NCI-H2107 (cell line): ENCODE measurements around the gene SCNM1.
A peak's percentile ranks its signal among the peaks of the same experiment; 100 is the strongest.
"Not testable (repeated sequence)": the region's sequence is repeated elsewhere in the genome, so short reads cannot be mapped to it uniquely, and the experiment has no call there.

Source experiments
- DNase-seq: peaks from one replicate; lab custom pipeline; 2025; lab: John Stamatoyannopoulos, UW

SCNM1 gene

DNA sequence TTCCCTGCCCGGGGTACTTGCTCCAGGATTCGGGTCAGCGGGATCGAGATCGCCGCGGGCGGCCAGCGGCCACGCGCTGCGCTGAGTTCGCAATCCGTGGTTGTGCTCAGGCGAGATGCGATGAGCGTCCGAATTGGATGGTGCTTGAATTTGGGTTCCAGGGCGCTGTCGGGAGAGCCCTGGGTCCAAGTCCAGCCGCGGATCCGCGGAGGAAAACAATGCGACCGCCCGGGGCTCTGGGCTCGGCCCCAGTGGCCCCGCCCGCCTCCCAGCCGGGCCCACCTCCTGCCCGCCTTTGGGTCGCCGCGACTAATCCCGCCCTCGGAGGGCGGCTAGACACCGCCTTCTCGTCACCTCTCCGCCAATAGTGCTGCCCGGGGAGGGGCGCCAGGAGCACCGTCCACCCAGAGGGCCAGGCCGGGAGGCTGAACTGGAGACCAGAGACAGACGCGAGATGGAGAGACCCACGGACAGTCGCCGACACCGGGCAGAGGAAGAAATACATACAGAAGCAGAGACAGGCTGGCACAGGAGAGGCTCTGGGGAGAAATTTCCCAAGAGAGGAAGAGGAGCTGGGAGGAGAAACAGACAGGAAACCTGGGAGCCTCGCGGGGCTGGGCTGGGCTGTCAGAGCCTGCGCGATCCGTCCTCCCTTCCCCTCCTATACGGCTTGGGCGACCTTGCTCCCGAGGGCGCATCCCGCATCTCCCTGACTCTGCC is 19.4 kb upstream of the SCNM1 start, which contains the start of gene SEMA6C:
TSS of gene SEMA6C (minus strand) at position 220 of the 720 bp plus-strand sequence. CDS start 4,010 bp downstream, outside the sequence.
- DNase-seq: peak; percentile 82

DNA sequence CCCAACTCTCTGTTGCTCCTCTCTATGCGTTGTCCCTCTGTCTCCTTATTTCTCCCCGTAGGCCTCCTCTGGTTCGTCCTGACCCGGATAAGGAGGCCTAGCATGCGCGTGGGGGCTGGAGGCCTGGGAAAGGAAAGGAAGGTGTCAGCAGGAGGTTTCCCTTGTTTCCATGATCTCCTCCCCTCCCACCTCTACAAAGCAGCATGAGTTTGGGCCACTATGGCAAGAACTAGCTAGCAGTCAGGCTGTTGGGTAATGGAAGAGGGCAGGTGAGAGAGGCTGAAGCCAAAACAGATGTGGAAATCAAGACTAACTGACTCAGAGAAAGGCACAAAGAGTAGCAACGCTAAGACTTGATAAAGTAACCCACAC is 18.8 kb upstream of the SCNM1 start:
- no peak for DNase-seq

DNA sequence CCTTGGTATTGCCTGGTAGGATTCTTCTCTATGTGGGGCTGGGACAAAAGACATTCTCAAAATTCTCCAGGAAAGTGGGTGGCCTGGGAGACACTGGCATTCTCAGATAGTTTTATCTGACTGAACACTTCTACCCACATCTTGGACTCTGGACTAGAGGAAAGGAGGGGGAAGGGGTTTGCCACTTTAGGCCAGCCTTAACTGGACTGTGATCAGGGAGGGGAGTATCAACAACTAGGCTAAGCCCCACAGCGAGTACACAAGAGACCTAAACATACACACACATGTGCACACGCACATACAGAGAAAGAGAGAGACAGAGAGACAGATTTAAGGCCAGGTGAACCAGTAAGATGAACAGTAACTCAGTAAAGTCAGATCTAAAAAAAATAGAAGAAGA is 18.3 kb upstream of the SCNM1 start:
- no peak for DNase-seq

- DNase-seq: no peak
These were observed 9.5 kb upstream of the SCNM1 start, which contains the start of gene TNFAIP8L2 for GRCh38 chr1:151156515-151156819. TSS of gene TNFAIP8L2 (plus strand) at chr1:151156649. CDS start at chr1:151158698, 2,049 bp downstream.

- DNase-seq: no peak
These were observed 8.8 kb upstream of the SCNM1 start for GRCh38 chr1:151157067-151157531.

DNA sequence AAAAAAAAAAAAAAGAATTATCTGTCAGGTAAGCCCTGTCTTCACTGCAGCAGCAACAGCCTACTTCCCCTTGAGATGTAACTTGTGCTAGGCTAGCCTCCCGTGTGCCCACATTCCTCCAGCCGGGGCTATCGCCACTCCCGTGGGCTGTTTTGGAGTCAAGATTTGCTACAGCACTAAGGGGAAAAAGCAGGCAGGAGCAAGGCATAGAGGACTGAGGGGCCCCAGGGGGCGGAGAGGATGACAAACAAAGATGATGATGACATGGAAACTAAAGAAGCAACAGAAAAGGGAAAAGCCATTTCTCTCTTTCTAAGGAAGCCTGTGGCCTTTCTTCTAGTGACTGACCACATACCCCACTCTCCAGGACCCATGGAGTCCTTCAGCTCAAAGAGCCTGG is 7.6 kb upstream of the SCNM1 start:
- DNase-seq: no peak

- DNase-seq: no peak
These were observed 7.1 kb upstream of the SCNM1 start for GRCh38 chr1:151158751-151159251.

GRCh38 chr1:151159373-151159772 is 6.6 kb upstream of the SCNM1 start:
- no peak for DNase-seq

- DNase-seq: no peak
These were observed 1.1 kb upstream of the SCNM1 start for GRCh38 chr1:151164732-151165280.

- DNase-seq: peak; percentile 38
These were observed 635 bp upstream of the SCNM1 start for GRCh38 chr1:151165281-151165737.

DNA sequence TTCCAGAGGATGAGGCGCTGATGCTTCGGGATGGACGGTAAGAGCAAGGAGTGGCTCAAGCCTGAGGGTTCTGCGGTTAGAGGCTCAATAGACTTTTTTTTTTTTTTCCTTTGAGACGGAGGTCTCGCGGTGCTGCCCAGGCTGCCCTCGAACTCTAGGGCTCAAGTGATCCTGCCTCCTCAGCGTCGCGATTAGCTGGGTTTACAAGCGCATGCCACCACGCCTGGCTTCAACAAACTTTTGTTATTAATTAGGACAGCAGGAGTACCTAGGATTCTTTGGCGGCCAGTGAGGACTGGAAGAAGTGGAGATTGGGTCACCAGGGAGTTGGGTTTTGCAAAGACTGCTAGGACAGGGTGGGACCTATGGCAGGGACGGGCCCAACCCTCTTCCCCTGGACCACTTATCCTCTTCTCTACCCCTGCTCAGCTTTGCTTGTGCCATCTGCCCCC is 587 bp downstream of the SCNM1 start:
- DNase-seq: no peak

DNA sequence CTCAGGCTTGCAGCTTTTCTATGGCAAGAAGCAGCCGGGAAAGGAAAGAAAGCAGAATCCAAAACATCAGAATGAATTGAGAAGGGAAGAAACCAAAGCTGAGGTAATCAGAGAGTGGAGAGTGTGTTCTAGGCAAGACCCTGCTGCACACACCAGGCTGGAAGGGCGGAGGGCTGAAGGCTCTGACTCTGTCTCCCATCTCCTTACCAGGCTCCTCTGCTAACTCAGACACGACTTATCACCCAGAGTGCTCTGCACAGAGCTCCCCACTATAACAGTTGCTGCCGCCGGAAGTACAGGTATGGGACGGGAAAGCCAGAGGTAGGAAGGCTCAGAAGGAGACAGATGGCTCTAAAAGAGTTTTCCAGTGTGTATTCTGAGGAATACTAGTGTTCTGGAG is 1.2 kb downstream of the SCNM1 start:
- no peak for DNase-seq

DNA sequence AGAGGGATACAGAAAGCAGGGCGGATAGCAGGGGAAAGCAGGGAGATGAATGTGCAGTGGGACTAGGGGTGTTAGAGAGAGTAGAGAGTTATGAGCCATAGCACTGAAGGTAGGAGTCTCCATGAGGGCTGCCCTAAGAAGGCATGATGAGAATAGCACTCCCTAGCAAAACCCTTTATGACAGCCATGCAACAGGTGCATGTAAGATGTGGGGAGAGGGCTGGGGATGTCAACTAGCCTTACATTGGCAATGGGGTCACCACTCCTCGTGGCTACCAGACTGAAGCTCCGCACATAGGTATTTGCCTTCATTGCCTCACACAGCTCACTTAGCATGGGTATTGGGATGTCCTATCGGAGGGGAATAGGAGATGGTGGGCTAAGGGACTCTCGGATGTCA is 5.2 kb downstream of the SCNM1 start:
- no peak for DNase-seq

DNA sequence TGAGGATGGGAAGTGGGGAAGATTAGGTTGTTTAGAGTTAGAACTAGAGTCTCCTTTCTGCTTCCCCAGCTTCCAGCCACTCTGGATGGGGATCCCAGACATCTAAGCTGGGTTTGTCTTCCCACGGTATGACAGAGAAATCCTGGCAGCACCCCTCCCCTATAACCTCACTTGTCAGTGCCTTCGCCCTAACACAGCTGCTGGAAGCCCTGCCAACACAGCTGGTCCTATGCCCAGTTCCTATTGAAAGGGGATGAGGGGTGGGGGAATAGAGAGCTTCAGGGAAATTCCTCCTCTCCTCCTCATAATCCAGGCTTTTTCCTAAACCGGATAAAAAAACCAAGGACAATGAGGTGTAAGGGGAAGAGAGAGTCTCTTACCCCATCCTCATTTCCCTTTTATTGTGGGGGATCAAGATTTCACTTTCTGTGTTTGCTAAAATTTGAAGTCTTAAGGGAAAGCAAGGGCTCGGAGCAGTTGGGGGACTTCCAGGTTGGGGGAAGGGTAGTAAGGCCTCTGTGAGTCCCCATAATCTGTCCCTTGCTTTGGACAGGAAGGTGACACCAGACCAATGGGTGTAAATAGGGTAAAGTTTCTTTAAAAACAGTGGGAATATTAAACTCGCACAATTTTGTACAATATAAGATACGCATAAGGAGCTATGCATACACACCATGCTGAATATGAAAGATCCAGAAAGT is 9.2 kb downstream of the SCNM1 start:
- DNase-seq: no peak

DNA sequence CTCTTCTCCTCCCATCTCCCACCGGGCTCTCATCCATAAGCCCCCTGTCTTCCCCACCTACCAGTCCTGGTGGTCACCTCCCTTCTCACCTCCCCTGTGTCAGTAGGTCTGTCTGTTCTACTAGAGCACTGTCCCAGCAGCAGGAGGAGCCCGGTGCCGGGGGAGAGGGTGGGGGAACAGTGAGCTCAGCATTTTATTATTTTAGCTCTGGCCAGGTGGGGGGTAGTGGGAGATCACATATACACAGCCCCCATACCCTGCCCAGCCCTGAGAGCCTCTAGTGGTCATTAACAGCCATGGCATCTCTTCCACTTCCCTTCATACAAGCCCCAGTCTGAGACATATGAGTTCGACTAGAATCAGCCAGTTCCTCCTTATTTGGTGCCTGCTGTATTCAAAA is 9.9 kb downstream of the SCNM1 start, which contains the start of gene TMOD4:
TSS of gene TMOD4 (minus strand) at position 119 of the 400 bp plus-strand sequence. CDS start 1,106 bp downstream, outside the sequence.
- DNase-seq: no peak

- no peak for DNase-seq
These were observed 10.6 kb downstream of the SCNM1 start for GRCh38 chr1:151176514-151177045.

DNA sequence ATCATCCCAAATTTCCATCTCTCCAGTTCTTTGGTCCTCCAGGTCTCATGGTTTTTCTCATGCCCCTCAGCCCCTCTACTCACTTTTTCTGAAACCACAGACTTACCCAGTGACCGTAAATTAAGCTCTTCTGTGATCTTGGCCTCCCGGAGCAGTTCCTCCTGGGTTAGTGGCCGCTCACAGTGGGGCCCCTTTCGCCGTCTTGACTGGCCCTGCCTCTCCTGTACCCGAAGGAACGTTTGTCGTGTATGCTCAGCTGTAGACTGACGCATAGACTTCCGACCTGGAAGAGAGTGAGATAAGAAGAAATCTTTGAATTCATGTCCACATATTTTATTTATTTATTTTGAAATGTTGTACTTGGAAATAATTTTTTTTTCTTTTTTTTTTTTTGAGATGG is 18.3 kb downstream of the SCNM1 start:
- DNase-seq: no peak

GRCh38 chr1:151187205-151187604 is 21.3 kb downstream of the SCNM1 start:
- no peak for DNase-seq

DNA sequence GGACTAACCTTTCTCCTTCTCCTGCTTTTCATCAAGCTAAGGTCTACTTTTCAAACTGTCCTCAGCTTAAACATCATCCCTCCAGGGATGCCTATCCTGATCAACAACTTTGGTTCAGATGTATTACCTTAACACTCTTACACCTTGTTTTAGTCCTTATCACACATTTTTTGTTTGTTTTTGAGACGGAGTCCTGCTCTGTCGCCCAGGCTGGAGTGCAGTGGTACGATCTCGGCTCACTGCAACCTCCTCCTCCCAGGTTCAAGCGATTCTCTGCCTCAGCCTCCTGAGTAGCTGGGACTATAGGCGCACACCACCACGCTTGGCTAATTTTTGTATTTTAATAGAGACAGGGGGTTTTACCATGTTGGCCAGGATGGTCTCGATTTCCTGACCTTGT is 22.7 kb downstream of the SCNM1 start:
- not testable (repeated sequence) for DNase-seq

DNA sequence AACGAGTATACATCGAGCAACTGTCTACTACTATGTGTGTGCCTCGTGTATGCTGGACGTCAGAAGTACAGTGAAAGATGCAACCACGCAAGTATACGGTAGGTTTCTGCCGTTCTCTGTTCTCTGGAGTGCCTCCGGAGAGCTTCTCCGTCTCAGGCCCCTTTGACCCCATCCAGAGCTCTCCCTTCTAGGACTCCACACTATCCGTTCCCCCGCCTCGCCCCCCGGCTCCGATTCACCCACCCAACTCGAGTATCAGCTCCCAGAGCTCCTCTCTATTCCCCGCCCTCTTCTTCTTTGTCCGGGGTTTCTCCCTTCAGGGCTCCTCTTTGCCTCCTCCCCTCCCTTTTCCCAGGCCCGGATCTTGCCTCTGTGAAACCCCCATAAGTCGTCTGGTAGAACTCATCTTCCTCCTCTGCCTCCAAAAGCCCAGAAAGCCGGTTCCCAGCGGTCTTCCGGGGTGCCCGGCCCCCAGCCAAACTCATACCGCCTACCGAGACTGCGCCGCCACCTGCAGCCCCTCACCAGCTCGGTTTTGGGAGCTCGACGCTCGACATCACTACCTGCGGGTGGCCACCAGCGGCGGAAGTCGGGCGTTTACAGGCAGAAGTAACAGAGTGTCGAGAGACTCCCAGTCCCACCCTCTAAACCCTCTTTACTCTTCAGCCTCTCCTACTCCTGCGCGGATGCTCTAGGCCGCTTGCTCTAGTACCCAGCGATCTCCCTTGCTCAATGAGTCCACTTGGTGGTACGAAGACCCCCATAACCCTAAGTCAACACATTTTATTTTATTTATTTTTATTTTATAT is 23.9 kb downstream of the SCNM1 start, which contains the start of gene VPS72:
TSS of gene VPS72 (minus strand) at position 561 of the 809 bp plus-strand sequence. CDS start at position 485, 76 bp downstream.
- DNase-seq: peak; percentile 84

DNA sequence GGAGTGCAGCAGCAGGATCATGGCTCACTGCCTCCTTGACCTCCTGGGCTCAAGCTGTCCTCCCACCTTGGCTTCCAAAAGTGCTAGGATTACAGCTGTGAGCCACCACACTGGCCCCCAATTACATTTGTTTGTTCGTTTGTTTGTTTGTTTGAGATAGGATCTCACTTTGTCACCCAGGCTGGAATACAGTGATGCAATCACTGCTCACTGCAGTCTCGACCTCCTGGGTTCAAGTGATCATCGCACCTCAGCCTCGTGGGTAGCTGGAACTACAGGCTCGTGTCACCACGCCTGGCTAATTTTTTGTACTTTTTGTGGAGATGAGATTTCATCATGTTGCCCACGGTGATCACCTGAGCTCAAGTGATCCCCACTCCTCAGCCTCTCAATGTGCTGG is 26.1 kb downstream of the SCNM1 start:
- DNase-seq: no peak
